ENCODE measurements around the gene CHI3L1.

CHI3L1 gene

DNA sequence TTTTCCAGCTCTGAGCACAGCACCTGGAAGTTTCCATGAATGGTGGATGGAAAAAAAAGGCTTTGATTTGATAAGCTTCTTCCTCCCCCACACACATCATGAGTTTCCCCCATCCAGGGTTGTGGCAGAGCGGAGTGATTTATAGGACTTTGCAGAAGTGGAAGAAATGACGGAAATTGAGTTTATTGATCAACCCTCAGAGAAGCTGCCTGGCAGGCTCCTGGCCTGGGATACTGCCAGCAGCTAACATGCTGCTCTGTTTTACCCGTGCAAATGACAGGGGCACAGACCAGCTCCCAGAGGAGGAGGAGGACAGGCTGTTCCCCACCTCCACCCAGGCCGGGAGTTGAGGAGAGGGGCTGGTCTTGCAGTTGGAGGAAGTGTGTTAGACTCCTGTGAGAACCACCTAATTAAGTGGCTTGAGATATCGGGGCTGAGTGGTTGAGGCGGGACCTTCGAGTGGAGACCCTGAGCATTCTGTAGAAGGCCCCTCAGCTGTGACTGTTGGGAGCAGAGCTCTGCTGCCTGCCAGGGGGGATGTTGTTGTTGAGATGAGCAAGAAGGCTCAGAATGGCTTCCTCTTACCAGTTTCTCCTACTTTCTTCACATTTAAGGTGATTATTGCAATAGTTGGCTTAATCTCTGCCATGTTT, 37.2 kb downstream of the CHI3L1 start:
- H3K27ac Mint-ChIP-seq, result peak overlapping the region; percentile 70 to 98 (median 71)
- no peak for TF ChIP-seq CTCF (IDR thresholded peaks at IDR 0.05; ENCODE audit: unreplicated experiment in 3 of 3)
- no peaks in the 10 kb centered on the region for H3K36me3 Mint-ChIP-seq (ENCODE audit: low read depth)
- no peak overlapping the region for H3K4me3 Mint-ChIP-seq
- peaks cover 63% of the 10 kb centered on the region for H3K4me1 Mint-ChIP-seq
- no peaks in the 10 kb centered on the region for H3K9me3 Mint-ChIP-seq
- H3K27me3 Mint-ChIP-seq (ENCODE audit: low read depth), result peaks cover 4% of the 10 kb centered on the region

GRCh38 chr1:203148579-203148978, 37.9 kb downstream of the CHI3L1 start:
- no peak overlapping the region for H3K27ac Mint-ChIP-seq
- H3K4me1 Mint-ChIP-seq, result peaks cover 63% of the 10 kb centered on the region
- peaks cover 6% of the 10 kb centered on the region for H3K36me3 Mint-ChIP-seq (ENCODE audit: low read depth)
- no peak for TF ChIP-seq CTCF (IDR thresholded peaks at IDR 0.05; ENCODE audit: unreplicated experiment in 3 of 3)
- no peaks in the 10 kb centered on the region for H3K9me3 Mint-ChIP-seq
- H3K27me3 Mint-ChIP-seq (ENCODE audit: low read depth), result peaks cover 6% of the 10 kb centered on the region
- no peak overlapping the region for H3K4me3 Mint-ChIP-seq

GRCh38 chr1:203148127-203148526, 38.4 kb downstream of the CHI3L1 start:
- H3K27me3 Mint-ChIP-seq (ENCODE audit: low read depth), result peaks cover 7% of the 10 kb centered on the region
- H3K36me3 Mint-ChIP-seq (ENCODE audit: low read depth), result peaks cover 7% of the 10 kb centered on the region
- H3K4me1 Mint-ChIP-seq, result peaks cover 61% of the 10 kb centered on the region
- H3K4me3 Mint-ChIP-seq, result no peak overlapping the region
- H3K27ac Mint-ChIP-seq, result no peak overlapping the region
- peak in 2 of 3 experiments; percentile 19 to 23 for TF ChIP-seq CTCF (IDR thresholded peaks at IDR 0.05; ENCODE audit: unreplicated experiment in 3 of 3)
- no peaks in the 10 kb centered on the region for H3K9me3 Mint-ChIP-seq

DNA sequence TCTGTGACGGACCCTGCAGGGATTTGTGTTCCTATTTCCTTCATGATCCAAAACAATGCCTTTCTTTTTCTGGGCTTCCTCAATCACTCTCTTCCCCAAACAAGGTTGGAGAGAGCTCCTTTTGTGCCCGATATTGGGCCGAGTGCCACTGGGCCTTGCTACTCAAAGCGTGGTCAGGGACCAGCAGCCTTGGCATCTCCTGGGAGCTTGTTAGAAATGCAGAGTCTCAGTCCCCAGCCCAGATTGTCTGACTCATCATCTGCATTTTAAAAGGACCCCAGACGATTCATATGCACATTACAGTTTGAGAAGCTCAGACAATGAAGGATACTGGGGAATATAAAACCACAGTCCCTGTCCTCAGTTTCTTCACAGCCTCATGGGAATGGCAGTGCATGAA, 39.1 kb downstream of the CHI3L1 start:
- Mint-ChIP-seq H3K4me3 (no peak overlapping the region), H3K27me3 (ENCODE audit: low read depth) (peaks cover 7% of the 10 kb centered on the region), H3K4me1 (peaks cover 59% of the 10 kb centered on the region), H3K27ac (peak overlapping the region in 2 of 3 experiments; percentile 48 to 70), H3K36me3 (ENCODE audit: low read depth) (peaks cover 7% of the 10 kb centered on the region), H3K9me3 (no peaks in the 10 kb centered on the region)
- TF ChIP-seq CTCF (IDR thresholded peaks at IDR 0.05; ENCODE audit: unreplicated experiment in 3 of 3), result no peak

DNA sequence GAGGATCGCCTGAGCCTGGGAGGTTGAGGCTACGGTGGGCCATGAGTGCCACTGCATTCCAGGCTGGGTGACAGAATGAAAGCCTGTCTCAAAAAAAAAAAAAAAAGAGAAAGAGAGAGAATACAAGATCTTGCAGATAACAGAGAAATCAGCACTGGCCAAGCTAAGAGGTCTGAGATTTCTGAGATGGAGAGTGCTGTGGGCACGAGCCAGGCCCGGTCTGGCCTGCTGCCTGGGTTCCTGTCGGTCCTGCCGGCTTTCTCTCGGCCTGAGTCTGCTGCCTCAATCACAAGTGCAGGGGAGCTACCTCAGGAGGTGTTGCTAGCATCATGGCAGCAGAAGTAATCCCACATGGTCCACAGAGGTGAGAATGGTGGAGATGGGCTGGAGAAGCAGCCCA, 40.0 kb downstream of the CHI3L1 start:
- peak overlapping the region in 1 of 3 experiments; percentile 40 for H3K27ac Mint-ChIP-seq
- H3K27me3 Mint-ChIP-seq (ENCODE audit: low read depth), result peaks cover 7% of the 10 kb centered on the region
- peaks cover 56% of the 10 kb centered on the region for H3K4me1 Mint-ChIP-seq
- H3K9me3 Mint-ChIP-seq, result no peaks in the 10 kb centered on the region
- TF ChIP-seq CTCF (IDR thresholded peaks at IDR 0.05; ENCODE audit: unreplicated experiment in 3 of 3), result no peak
- H3K4me3 Mint-ChIP-seq, result no peak overlapping the region
- peaks cover 7% of the 10 kb centered on the region for H3K36me3 Mint-ChIP-seq (ENCODE audit: low read depth)

GRCh38 chr1:203146042-203146369, 40.5 kb downstream of the CHI3L1 start:
- peak overlapping the region in 1 of 3 experiments; percentile 40 for H3K27ac Mint-ChIP-seq
- H3K4me1 Mint-ChIP-seq, result peaks cover 50% of the 10 kb centered on the region
- H3K4me3 Mint-ChIP-seq, result no peak overlapping the region
- peaks cover 7% of the 10 kb centered on the region for H3K27me3 Mint-ChIP-seq (ENCODE audit: low read depth)
- H3K9me3 Mint-ChIP-seq, result no peaks in the 10 kb centered on the region
- TF ChIP-seq CTCF (IDR thresholded peaks at IDR 0.05; ENCODE audit: unreplicated experiment in 3 of 3), result no peak
- H3K36me3 Mint-ChIP-seq (ENCODE audit: low read depth), result peaks cover 7% of the 10 kb centered on the region
